ENCODE data around the gene NSMCE3.

Gene NSMCE3

DNA sequence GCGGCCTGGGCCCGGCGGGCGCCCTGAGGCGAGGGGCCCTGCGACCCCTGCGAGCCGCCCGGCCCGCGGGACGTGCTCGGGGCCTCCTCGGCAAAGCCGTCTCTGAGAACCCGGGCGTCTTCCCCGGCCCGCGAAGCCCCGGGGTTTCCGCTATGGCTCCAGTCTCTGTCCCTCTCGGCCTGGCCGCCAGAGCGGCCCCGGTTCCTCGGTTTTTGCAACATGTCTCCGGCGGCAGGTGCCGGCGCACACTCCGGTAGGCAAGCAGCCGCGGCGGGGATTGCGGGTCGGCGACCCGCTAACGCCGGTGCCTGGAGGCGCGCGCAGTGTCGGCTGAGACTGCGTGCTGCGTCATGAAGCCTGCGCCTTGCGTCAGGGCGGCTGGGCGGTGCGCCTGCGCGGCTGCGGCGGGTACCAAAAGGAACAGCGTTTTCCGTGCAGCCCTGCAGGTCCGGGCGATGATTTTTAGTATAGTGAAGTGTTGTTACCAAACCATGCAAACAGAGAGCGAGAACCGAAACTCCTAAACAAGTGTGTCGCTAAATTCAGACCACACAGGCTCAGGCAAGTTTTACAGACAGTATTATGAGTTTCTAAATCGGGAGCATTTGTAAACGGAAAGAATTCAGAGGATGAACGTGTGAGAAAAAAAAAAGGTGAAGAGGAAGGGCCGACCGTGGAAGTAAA lies at the start of gene NSMCE3:
Gene NSMCE3 (minus strand): TSS at position 338 of the 684 bp plus-strand sequence. CDS start 117 bp downstream, at position 221.
- peak; percentile 89 for DNase-seq

DNA sequence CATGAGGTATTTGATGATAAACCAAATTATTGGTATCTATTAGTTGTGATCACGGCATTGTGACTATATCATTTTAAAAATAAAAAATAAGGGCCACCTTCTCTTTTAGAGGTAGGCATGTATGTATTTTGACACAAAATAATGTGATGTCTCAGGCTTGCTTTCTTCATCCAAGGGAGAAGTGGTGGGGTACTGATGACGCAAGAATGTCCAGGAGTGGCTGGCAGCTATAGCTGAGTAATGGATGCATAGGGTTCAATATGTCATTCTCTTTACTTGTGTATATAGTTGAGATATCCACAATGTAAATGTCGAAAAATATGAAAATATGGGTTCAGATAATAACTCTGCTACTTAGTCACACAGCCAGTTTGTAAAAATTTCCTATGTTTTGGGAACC lies 46.8 kb upstream of the NSMCE3 start:
- no peak for DNase-seq

DNA sequence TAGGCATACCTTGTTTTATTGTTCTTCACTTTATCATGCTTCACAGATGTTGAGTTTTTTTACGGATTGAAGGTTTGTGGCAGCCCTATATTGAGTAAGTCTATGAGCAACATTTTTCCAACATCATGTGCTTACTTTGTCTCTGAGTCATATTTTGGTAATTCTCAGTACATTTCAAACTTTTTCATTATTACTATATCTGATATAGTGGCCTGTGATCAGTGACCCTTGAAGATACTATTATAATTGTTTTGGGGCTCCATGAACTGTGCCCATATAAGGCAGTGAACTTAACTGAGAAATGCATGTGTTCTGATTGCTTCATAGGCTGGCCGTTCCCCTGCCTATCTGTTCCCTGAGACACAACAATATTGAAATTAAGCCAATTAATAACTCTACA lies 42.8 kb upstream of the NSMCE3 start:
- DNase-seq: no peak

DNA sequence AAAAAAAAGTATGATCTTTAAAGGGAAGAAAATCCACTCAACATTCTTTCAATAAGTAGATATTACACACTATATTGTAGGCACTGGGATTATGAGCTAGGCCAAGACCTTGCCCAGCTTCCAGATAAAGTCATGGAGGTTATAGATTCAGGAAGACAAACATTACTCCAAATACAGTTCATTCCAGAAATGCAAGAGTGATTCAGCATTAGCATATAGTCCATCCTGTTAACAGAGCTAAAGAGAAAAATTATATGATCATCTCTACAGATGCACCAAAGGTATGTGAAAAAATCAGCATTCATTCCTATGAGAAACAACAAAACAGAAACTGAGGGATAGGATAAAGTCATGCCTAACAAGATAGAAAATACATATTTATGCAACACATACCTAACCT lies 42.1 kb upstream of the NSMCE3 start:
- DNase-seq: no peak

DNA sequence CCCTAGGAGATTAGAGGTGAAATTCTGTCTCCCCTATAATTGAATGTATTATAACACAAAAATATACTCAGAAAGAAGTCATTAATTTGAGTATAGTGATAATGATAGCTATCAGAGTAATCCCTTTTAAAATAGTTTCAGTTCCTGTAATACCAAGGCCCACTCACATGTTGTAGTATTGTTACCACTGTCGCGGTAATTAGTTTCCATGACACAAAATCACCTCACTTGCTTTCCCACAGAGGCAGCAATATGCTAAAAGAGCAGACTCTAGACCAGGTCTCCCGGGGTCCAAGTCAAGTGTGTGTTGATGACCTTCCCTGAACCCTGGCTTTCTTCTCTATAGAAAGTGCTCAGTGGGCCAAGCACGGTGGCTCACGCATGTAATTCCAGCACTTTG lies 39.5 kb upstream of the NSMCE3 start:
- DNase-seq: no peak

DNA sequence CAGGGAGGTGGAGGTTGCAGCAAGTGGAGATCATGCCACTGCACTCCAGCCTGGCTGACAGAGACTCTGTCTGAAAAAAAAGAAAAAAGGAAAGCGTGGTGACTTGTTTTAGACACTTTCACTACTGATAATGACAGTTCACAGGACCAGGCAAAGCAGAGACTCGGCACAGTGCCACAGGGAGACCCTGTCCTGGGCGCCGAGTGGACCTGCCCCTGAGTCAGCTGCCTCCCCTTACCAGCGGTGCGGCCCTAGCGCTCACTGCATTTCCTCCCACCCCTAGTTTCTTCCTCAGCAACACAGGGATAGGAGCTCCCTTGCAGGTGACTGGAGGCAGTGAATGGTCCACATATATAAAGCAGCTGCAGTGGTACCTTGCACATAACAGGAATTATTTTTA lies 38.7 kb upstream of the NSMCE3 start:
- DNase-seq: no peak

DNA sequence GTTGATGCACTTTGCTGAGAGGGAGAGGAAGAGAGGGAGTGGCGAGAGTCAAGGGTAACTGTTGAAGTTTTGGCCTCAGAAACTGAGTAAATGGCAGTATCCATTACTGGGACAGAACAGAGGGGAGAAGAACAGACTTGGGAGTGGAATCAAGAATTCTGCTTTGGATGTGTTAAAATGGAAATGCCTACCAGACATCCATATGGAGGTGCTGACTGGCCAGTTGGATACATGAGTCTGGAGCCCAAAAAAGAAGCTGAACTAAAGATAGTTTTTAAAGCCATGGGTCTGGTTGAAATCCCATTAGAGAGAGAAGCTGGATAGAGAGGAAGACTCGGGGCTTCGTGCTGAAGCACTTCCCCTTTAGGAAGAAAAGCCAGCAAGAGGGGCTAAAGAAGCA lies 35.9 kb upstream of the NSMCE3 start:
- DNase-seq: no peak

DNA sequence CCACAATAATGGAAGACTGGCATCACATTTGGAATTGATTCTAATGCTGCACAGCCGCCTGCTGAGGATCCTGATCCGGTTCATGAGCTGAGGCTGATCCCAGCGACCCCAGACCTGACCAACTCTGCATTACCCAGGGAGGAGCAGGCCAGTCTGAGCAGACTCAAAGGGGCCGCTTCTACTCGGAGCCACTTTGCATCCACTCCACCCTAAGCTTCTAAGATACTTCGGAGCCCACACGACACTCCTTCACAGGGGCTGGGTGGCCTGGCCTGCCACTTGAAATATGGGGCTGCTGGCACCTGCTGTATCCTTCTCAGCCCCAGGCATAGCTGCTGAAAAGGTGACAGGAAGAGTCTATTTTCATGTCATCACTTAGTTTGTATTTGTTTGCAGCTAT lies 33.2 kb upstream of the NSMCE3 start:
- DNase-seq: no peak

DNA sequence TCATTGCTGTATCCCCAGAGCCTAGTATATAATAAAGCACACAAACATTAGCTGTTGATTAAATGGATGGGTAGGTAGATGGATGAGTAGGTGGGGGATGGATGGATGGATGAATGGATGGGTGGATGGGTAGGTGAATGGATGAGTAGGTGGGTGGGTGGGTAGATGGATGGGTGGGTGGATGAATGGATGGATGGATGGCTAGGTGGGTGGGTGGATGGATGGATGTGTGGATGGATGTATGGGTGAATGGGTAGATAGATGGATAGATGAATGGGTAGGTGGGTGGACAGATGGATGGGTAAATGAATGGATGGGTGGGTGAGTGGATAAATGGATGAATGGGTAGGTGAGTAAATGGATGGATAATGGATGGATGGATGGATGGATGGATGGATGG lies 30.2 kb upstream of the NSMCE3 start:
- DNase-seq: no peak

DNA sequence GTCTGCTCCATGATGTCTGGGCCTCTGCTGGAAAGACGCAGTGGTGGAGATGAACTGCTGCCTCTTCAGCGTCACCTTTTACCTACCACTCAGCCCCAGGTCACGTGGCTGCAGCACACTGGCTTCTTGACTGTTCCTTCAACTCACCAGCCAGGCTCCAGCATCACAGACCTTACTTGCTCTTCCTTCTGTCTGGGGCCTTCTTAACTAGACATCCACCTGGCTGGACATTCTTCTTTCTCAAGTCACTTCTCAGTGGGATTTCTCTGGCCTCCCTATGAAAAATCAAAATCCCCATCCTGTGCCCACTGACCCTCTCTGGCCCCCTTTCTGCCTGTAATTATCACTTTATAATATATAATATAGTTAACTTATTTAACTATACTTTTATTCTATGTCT lies 29.7 kb upstream of the NSMCE3 start:
- no peak for DNase-seq

DNA sequence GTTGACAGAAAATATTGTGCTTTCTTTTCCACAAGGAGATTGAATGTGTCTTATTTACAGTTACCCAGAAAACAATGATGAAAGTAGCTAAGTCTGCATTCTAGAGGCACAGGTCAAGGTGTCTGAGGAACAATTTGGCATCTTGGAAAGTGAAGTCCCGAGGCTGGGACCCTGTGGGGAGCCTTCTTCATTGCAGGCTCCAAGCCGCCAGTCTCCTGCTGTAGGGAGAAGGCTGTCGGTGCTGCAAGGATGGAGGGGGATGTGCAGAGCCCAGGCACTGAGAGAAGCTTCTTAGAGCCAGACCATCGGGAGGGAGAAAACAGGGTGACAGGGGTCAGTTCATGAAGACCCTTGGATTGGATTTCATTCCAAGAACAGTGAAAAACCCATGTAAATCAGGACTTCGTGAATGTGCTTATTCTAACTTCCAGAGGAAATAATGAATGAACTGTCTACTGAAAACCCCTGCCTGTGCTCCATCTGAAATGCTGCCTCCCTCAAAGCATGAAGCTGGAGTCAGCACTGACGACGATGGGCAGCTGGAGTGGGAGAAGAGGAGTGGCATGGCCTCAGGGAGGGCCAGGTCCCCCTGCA lies 25.2 kb upstream of the NSMCE3 start:
- no peak for DNase-seq

DNA sequence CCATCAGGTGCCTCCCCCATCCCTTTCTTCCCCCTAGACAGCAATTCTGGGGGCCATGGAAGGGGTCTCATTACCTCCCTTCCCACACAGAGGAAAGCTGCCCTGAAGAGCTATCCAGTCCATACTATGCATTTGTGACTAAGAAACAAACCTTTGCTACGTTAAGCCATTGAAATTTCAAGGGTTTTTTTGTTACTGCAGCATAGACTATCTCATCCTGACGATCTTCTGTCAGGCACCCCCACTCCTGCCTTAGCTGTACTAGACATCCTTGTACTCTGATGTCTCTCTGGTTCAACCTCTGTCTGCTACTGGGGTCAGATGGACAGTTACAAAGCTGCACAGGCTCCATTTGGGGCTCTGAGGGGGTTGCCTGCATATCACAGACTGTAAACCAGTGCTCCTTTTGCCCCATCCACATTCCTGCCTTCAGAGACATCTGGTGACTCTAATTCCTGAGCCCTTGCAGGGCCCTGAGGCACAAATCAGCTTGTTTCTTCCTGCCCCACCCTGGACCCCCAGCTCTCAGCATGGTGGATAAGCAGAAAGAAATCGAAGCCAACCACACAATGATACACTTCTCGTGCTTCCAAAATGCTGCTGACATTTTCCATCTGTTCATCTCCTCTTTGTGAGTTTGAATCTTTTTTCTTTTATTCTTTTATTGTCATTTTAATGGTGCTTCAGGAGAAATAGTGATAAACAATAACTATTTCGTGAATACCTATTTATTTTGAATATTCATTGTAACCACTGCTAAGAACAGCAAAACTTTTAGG lies 21.6 kb upstream of the NSMCE3 start:
- DNase-seq: no peak

DNA sequence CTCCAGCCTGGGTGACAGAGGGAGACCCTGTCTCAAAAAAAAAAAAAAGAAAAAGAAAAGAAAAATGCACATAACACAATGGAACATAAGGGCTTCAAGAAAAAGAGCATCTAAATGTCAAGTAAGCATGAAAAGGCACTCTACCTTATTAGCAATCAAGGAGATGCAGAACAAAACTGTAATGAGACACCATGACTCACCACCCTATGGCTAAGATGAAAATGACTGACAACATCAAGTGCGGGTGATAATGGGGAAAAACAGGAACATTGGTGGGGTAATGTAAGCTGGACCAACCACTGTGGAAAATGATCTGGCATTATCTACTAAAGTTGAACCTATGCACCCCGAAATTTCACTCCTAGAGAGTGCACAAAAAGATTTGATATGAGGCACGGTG lies 19.6 kb upstream of the NSMCE3 start:
- DNase-seq: no peak

DNA sequence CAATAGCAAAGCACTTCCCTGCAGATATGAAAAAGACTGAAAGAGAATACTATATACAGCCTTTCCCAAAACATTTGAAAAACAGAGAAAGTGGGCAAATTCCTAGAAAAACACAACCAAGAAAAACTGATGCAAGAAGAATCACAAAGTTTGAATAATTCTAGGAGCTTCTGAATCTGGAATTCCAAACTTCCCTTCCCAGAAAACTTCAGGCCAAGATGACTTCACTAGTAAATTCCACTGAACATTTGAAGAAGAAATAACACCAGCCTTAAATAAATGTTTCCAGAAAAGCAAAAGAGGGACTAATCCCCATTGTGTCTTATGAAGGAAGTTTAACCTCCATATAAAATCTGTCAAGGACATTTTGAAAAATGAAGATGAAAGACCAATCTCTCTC lies 15.8 kb upstream of the NSMCE3 start:
- DNase-seq: no peak

DNA sequence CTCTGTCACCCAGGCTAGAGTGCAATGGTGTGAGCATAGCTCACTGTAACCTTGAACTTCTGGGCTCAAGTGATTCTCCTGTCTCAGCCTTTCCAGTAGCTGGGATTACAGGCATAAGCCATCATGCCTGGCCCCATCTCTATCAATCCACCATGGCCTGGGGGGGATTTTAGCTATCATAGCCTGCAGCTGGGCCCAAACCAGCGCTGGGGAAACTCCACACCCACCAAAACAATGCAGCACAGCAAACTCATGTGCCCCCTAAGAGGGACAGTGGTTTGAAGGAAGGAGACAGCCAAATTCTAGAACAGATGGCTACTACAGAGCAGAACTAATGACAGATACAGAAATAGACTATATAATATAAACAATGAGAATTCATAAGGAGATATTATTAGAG lies 13.8 kb upstream of the NSMCE3 start:
- DNase-seq: no peak

DNA sequence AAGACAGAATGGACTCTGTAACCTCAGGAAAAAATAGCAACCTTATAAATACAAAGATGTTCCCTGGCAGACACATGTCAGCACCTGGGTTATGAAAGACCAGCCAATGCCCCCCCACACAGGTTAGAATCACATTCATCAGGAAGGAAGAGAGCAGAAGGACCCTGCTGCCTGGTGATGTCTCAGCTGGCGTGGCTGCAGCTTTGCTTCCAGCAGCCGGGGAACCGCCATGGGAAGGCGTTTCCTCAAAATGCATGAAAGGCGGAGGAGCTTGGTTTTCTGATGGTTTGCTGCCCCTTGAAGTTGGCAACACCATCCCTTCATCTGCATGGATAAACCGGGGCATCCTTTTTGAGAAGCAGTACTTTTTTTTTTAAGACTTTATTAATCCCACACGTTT lies 10.9 kb upstream of the NSMCE3 start:
- DNase-seq: no peak

DNA sequence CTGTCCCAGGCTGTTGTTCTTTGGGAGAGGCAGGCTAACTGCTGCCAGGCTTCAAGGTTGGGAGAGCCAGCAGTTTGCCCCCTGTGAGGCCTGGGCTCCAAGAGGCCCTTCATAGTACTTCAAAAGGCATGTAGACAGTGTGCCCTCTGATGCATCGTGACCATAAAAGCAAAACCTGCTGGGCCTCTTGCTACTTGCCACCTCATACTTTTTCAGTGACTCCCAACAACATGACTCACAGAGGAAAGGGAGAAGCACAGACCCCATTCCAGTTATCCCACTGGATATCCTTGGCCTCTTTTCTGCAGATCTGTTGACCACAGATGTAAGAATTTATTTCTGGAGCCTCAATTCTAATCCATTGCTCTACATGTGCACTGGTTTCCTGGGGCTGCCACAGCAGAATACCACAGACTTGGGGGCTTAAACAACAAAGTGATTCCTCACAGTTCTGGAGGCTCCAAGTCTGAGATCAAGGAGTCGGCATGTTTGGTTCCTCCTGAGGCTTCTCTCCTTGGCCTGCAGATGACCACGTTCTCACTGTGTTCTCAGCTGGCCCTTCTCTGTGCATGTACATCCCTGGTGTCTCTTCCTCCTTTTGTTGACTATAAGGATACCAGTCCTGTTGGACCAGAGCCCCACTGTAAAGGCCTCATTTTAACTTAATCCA lies 8.9 kb upstream of the NSMCE3 start:
- peak; percentile 47 for DNase-seq

DNA sequence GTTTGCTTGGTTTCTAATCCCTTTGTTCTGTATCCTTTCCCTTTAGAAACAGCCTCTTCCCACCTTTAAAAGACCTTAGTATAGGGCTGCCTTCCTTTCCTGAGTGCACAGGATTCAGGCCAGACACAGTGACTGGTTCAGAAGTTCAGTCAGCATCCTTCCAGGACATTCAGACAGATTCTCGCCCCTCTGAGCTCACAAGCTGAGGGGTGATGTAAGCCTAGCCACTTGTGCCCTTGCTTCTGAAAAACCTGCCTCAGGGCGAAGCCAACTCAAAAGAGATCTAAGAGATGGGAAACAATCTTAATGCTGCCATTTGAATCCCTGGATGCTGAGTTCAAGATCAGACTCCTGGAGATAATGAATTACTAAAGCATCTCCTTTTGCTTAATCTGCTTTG lies 6.7 kb upstream of the NSMCE3 start:
- no peak for DNase-seq

DNA sequence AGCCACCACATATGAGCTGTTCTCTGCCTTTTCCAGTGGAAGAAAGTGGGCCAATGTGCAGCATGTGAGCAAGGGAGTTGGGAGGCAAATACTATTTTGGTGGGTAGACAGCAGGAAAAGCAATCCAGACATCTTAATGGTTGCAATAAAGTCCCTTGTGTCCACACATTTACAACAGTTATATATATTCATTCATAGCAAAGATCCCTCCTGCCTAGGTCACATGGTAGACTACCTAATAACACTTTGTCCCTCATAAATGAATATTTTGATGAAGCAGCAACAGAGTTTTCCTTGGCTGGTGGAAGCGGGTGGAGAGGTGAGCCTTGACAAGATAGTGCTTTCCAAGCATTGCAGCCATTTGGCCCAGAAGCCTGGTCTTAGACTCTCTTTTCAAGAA lies 6.2 kb upstream of the NSMCE3 start:
- no peak for DNase-seq

DNA sequence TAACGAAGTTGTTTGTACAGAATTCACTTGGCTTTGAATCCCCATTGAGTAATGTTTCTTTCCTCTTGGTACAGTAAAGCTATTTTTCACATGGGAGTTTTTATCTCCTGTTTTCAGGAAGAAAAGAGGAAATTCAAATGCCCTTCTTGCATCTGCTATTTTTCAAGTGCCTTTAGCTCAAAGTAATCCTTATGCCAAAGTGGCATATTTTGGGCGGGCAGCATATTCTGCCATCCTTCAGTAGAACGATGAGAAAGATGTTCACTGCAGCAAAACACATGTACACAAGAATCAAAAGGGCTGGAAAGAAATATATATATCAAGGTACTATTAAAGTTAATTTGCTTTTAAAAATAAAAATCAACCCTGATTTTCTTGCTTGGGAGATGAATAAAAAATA lies 5.3 kb upstream of the NSMCE3 start:
- DNase-seq: no peak

DNA sequence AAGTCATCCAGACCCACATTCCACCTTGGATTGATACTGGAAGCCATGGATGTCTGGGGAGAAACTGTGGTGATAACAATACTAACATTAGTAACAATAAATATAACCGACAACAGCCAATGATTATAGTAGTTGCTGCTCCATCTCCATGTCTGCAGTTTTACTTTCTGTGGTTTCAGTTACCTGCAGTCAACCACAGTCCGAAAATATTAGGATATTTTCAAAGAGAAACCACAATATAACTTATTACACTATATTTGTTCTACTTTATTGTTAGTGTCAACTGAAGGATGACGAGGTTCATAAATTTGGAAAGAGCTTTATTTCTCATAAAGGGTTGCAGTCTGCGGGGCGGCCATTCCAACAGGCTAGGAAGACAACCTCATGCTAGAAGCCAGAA lies 2.6 kb upstream of the NSMCE3 start:
- no peak for DNase-seq

DNA sequence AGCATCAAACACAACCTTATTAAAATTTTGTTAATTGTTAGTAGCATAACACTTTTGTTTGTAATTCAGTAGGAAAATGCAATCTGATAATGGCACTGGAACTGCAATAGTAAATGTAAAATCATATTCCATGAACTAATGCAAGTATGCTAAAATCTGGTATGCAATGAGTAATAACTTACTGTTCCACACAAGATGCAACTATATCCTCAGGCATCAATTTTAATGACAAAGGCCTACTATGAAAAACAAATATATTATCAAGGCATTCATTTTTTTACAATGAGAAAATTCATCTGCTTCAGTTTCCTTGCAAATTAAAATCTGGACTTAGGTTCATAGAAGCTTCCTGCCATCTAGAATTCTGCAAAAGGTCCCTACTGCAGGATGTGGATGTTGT lies 1.4 kb upstream of the NSMCE3 start:
- DNase-seq: no peak

DNA sequence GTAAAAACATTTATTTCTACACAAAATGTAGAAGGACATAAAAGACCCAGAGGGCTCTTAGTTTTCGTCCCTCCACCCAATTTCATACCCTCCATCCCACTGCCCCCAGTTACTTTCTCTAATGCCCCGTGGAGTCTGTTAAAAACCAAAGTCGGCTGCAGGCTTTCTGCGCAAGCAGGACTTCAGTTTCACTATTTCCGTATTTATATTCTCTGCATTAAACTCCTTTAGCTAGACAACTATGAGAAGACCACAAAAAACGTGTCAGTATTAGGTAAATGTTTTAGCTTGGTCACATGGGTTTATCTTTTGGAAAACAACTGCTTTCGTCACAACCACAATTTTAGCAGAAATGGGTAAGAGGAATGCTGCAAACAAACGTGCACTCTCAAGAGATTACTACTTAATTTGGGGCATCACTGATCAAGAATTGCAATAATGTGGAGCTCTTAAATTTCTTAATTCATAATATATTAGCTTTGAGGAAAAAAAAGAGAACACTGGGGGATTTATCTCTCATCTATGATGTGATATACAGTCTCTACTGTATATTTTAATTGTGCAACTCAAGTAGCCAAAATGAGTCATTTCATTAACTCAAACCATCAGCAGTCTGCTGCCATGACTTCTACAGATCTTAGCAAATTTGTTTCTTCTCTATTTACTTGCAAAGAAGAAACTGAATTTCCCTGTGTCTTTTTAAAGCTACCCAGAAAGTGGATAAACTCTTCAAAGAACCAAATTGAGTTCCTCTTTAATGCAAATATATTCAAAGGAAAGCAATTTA lies 740 bp upstream of the NSMCE3 start:
- peak; percentile 25 for DNase-seq
